Fibroblast of mammary gland (primary cell): ENCODE data around the gene SCN8A.
A peak's percentile ranks its signal among the peaks of the same experiment; 100 is the strongest.
"Not testable (repeated sequence)": the region's sequence is repeated elsewhere in the genome, so short reads cannot be mapped to it uniquely, and the experiment has no call there.

Source experiments
- DNase-seq: peaks from one replicate; pipeline ENCODE4 v3.0.0-alpha.2; 2010; ENCODE audit warnings: low read depth
- H3K4me3 ChIP-seq: 2 replicates; pipeline ENCODE4 v1.5.1; 2011; ENCODE audit warnings: low read depth, mild to moderate bottlenecking, low read length, moderate library complexity; ENCODE audit not compliant: control insufficient read depth
- CTCF ChIP-seq: conservative IDR thresholded peaks from 2 replicates; pipeline ENCODE4 v1.5.1; 2011; ENCODE audit warnings: low read depth, low read length, inconsistent platforms; ENCODE audit not compliant: control insufficient read depth, insufficient read depth

The SCN8A gene

DNA sequence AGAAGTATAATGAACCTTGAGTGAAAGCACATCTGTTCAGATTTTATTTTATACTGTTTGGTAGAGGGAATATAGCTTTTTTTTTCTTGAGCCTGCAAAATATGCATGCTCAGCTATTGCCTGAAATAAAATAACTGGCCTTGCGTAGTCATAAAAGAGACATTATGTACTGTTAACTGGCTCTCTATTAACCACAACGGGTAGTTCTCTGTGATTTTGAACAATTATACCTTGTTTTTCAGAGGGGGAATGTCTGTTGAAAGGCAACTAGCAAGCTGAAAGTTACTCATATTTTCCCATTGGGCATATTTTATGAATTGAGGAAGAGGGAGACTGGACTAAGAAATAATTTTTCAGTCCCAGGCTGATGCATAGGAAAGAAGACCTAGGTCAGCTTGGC lies 194.9 kb downstream of the SCN8A start:
- no peak overlapping the region for H3K4me3 ChIP-seq
- TF ChIP-seq CTCF: no peak
- DNase-seq: no peak

DNA sequence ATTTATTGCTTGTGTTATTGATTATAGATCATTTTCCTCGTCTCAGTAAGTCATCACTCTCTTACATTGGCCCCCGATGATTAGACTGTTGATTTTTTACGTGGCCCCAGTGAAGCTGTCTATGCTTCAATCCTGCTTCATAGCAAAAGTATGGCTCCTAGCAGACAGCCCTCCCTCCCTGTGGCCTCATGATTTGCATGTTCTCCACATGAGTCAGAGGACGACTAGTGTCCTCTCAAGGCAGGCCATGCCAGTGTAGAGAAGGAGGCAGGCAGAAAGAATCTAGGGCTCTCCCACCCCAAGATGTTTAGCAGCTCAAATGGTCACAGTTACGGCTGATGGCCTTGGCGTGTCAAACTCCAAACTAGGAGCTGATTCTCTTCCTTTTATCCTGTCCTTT lies 197.8 kb downstream of the SCN8A start:
- no peak overlapping the region for H3K4me3 ChIP-seq
- no peak for TF ChIP-seq CTCF
- peak; percentile 36 for DNase-seq

- no peak for DNase-seq
- no peak overlapping the region for H3K4me3 ChIP-seq
- no peak for TF ChIP-seq CTCF
Measured at GRCh38 chr12:51792417-51792816, 201.4 kb downstream of the SCN8A start.

DNA sequence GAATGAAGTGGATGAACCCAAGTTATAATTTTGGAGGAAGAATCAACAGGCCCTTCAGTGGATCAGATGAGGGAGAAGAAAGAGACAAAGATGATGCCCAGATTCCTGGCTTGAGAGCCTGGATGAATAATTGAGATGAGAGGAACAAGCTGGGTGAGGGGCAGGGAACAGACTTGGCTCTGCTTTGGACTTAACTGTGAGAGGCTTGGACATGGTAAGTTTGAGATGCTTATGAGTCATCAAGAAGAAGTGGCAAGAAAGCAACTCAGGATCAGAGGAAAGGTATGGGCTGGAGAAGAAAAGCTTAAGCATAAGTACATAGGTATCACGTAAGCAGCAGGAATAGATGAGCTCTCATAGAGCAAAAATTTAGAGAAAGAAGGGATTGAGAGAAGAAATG lies 202.2 kb downstream of the SCN8A start:
- no peak overlapping the region for H3K4me3 ChIP-seq
- peak; percentile 45 for DNase-seq
- no peak for TF ChIP-seq CTCF

DNA sequence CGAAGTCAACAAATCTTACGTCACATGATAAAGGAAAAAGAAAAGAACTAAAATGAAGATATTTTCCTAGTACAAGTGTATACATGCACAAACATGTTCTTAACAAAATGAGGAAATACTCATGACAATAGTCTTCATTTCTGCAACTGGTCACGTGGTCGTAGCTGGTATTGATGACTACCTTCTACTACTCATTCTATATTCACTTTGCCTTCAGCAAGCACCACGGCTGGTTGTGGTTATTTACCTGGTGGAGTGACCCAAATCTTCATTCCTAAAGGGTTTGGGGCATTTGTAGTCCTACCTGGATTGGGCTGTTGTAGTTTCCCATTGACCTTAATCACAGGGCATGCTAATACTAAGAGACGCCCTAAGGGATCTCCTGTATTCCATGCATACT lies 206.3 kb downstream of the SCN8A start:
- no peak for TF ChIP-seq CTCF
- DNase-seq: no peak
- no peak overlapping the region for H3K4me3 ChIP-seq

- not testable (repeated sequence) for DNase-seq
Measured at GRCh38 chr12:51798051-51798450, 207.0 kb downstream of the SCN8A start.

DNA sequence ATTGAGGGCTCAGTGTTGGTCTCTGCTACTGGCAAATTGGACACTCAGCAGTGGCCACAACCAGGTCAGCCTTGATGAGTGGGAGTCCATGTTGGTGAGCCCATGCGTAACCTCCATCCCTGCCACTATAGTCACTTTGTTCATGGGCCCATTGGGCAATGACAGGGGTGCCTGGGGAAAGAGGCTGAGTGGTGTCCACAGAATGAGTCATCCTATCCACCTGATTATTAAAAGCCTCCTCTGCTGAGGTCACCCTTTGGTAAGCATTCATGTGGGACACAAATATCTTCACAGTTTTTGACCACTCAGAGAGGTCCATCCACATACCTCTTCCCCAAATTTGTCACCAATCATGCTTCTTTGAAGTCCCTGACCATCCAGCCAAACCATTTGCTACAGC lies 207.5 kb downstream of the SCN8A start:
- no peak overlapping the region for H3K4me3 ChIP-seq
- no peak for DNase-seq
- TF ChIP-seq CTCF: no peak

More at GRCh38 chr12:51798051-51798450, 207.0 kb downstream of the SCN8A start:
- not testable (repeated sequence) for H3K4me3 ChIP-seq
